ENCODE measurements around the gene TRIM59. TPM values are rescaled to one million over a fixed set of nuclear protein-coding genes. Genes with fewer than 3 reads are reported as not detected.
A peak's percentile ranks its signal among the peaks of the same experiment; 100 is the strongest.

The TRIM59 gene
- total RNA-seq, 1 experiment from 2014 or later, result 32.6 TPM

GRCh38 chr3:160403028-160403545 is 46.5 kb downstream of the TRIM59 start:
- no peak for DNase-seq
- Histone ChIP-seq H3K4me3 (ENCODE audit: insufficient read depth, low read depth, low read length) (no peak overlapping the region), H3K27me3 (ENCODE audit: control insufficient read depth, insufficient read depth, low read length) (no peaks in the 10 kb centered on the region), H3K36me3 (replicated peaks; ENCODE audit: control insufficient read depth, insufficient read depth, low read length) (peaks cover 3% of the 10 kb centered on the region)

- no peak for DNase-seq
- Histone ChIP-seq H3K4me3 (ENCODE audit: insufficient read depth, low read depth, low read length) (peak overlapping the region; percentile 2; the same call in 1 of the 2 replicates), H3K36me3 (replicated peaks; ENCODE audit: control insufficient read depth, insufficient read depth, low read length) (peaks cover 3% of the 10 kb centered on the region), H3K27me3 (ENCODE audit: control insufficient read depth, insufficient read depth, low read length) (no peaks in the 10 kb centered on the region)
Measured at GRCh38 chr3:160402221-160403027, 47.2 kb downstream of the TRIM59 start.

GRCh38 chr3:160401291-160402095 is 48.1 kb downstream of the TRIM59 start:
- Histone ChIP-seq H3K36me3 (replicated peaks; ENCODE audit: control insufficient read depth, insufficient read depth, low read length) (peaks cover 3% of the 10 kb centered on the region), H3K4me3 (ENCODE audit: insufficient read depth, low read depth, low read length) (peak overlapping the region; percentile 75), H3K27me3 (ENCODE audit: control insufficient read depth, insufficient read depth, low read length) (no peaks in the 10 kb centered on the region)
- no peak for DNase-seq

- peak; percentile 45 for DNase-seq
- Histone ChIP-seq H3K4me3 (ENCODE audit: insufficient read depth, low read depth, low read length) (peak overlapping the region; percentile 75), H3K36me3 (replicated peaks; ENCODE audit: control insufficient read depth, insufficient read depth, low read length) (peaks cover 2% of the 10 kb centered on the region), H3K27me3 (ENCODE audit: control insufficient read depth, insufficient read depth, low read length) (no peaks in the 10 kb centered on the region)
Measured at GRCh38 chr3:160400702-160401150, 48.9 kb downstream of the TRIM59 start.

- DNase-seq, result peak; percentile 36
- H3K27me3 ChIP-seq (ENCODE audit: control insufficient read depth, insufficient read depth, low read length), result no peaks in the 10 kb centered on the region
- H3K4me3 ChIP-seq (ENCODE audit: insufficient read depth, low read depth, low read length), result peak overlapping the region; percentile 75
- H3K36me3 ChIP-seq (replicated peaks; ENCODE audit: control insufficient read depth, insufficient read depth, low read length), result no peaks in the 10 kb centered on the region
Measured at GRCh38 chr3:160400030-160400701, 49.4 kb downstream of the TRIM59 start.

GRCh38 chr3:160399125-160400029 is 50.2 kb downstream of the TRIM59 start, which contains the start of the genes IFT80 and SMC4:
TSS of gene IFT80 (minus strand) at chr3:160399225. CDS start at chr3:160384600, 14,625 bp downstream.
TSS of gene SMC4 (plus strand) at chr3:160399650. CDS start at chr3:160400827, 1,177 bp downstream.
- peak within 1 kb of the TSS; percentile 75 for H3K4me3 ChIP-seq (ENCODE audit: insufficient read depth, low read depth, low read length)
- no peaks in the 10 kb centered on the region for H3K36me3 ChIP-seq (replicated peaks; ENCODE audit: control insufficient read depth, insufficient read depth, low read length)
- H3K27me3 ChIP-seq (ENCODE audit: control insufficient read depth, insufficient read depth, low read length), result no peaks in the 10 kb centered on the region
- peak; percentile 89 for DNase-seq

- DNase-seq, result no peak
- H3K36me3 ChIP-seq (replicated peaks; ENCODE audit: control insufficient read depth, insufficient read depth, low read length), result no peaks in the 10 kb centered on the region
- no peaks in the 10 kb centered on the region for H3K27me3 ChIP-seq (ENCODE audit: control insufficient read depth, insufficient read depth, low read length)
- peak overlapping the region; percentile 75 for H3K4me3 ChIP-seq (ENCODE audit: insufficient read depth, low read depth, low read length)
Measured at GRCh38 chr3:160398820-160399124, 50.8 kb downstream of the TRIM59 start.

GRCh38 chr3:160395297-160395696 is 54.3 kb downstream of the TRIM59 start:
- DNase-seq, result no peak
- Histone ChIP-seq H3K4me3 (ENCODE audit: insufficient read depth, low read depth, low read length) (no peak overlapping the region), H3K27me3 (ENCODE audit: control insufficient read depth, insufficient read depth, low read length) (no peaks in the 10 kb centered on the region), H3K36me3 (replicated peaks; ENCODE audit: control insufficient read depth, insufficient read depth, low read length) (no peaks in the 10 kb centered on the region)

- no peak for DNase-seq
- Histone ChIP-seq H3K4me3 (ENCODE audit: insufficient read depth, low read depth, low read length) (no peak overlapping the region), H3K27me3 (ENCODE audit: control insufficient read depth, insufficient read depth, low read length) (no peaks in the 10 kb centered on the region), H3K36me3 (replicated peaks; ENCODE audit: control insufficient read depth, insufficient read depth, low read length) (no peaks in the 10 kb centered on the region)
Measured at GRCh38 chr3:160394009-160394392, 55.6 kb downstream of the TRIM59 start.

- Histone ChIP-seq H3K27me3 (ENCODE audit: control insufficient read depth, insufficient read depth, low read length) (no peaks in the 10 kb centered on the region), H3K4me3 (ENCODE audit: insufficient read depth, low read depth, low read length) (no peak overlapping the region), H3K36me3 (replicated peaks; ENCODE audit: control insufficient read depth, insufficient read depth, low read length) (no peaks in the 10 kb centered on the region)
- no peak for DNase-seq
Measured at GRCh38 chr3:160393346-160394008, 56.1 kb downstream of the TRIM59 start.

GRCh38 chr3:160392798-160393197 is 56.8 kb downstream of the TRIM59 start:
- Histone ChIP-seq H3K27me3 (ENCODE audit: control insufficient read depth, insufficient read depth, low read length) (no peaks in the 10 kb centered on the region), H3K36me3 (replicated peaks; ENCODE audit: control insufficient read depth, insufficient read depth, low read length) (no peaks in the 10 kb centered on the region), H3K4me3 (ENCODE audit: insufficient read depth, low read depth, low read length) (no peak overlapping the region)
- DNase-seq, result no peak

- DNase-seq, result no peak
- no peaks in the 10 kb centered on the region for H3K36me3 ChIP-seq (replicated peaks; ENCODE audit: control insufficient read depth, insufficient read depth, low read length)
- H3K4me3 ChIP-seq (ENCODE audit: insufficient read depth, low read depth, low read length), result no peak overlapping the region
- H3K27me3 ChIP-seq (ENCODE audit: control insufficient read depth, insufficient read depth, low read length), result no peaks in the 10 kb centered on the region
Measured at GRCh38 chr3:160390565-160391138, 58.9 kb downstream of the TRIM59 start.

Data from H7 (cell line).